C4-2B (cell line): ENCODE results near the gene GHRHR.

Experiments used
- CTCF ChIP-seq: fragments of 450-650 bp; conservative IDR thresholded peaks from 2 replicates; pipeline ENCODE4 v1.5.1; 2017; ENCODE audit warnings: mild to moderate bottlenecking
- ZFX ChIP-seq: fragments of 450-650 bp; IDR thresholded peaks from 2 replicates; pipeline ENCODE4 v1.6.1; 2017

GRCh38 chr7:30979027-30979426, 15.3 kb downstream of the GHRHR start:
- TF ChIP-seq CTCF (no peak), ZFX (no peak)
